ENCODE measurements around the gene TRABD2B.

TRABD2B gene

GRCh38 chr1:47795102-47795501, 202.1 kb downstream of the TRABD2B start:
- DNase-seq (ENCODE audit: low spot score) = no peak

- DNase-seq (ENCODE audit: low spot score) = no peak
These were observed 202.7 kb downstream of the TRABD2B start for GRCh38 chr1:47794530-47794929.

- no peak for DNase-seq (ENCODE audit: low spot score)
These were observed 203.1 kb downstream of the TRABD2B start for GRCh38 chr1:47794081-47794480.

- DNase-seq (ENCODE audit: low spot score) = no peak
These were observed 203.6 kb downstream of the TRABD2B start for GRCh38 chr1:47793563-47793962.

DNA sequence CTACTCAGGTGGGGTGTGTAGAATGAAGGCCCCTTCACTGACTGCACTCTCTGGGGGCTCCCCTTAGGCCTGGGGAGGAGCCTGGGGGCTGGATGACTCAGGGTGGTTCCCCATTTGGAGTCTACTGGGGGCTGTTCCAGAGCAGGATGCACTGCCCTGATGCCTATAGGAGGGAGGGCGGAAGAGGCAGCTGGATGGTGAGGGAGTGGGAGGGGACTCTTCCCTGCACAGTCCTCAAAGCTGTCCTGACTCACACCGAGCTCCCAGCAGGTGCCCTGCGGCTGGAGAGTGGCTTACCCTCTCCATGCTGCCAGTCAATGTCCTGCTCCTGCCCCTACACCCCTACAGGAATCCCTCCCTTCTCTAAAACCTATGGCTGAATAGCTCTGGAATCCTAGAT, 204.4 kb downstream of the TRABD2B start:
- no peak for DNase-seq (ENCODE audit: low spot score)

GRCh38 chr1:47791879-47792608, 205.1 kb downstream of the TRABD2B start:
- DNase-seq (ENCODE audit: low spot score) = no peak

GRCh38 chr1:47788761-47789160, 208.4 kb downstream of the TRABD2B start:
- DNase-seq (ENCODE audit: low spot score) = no peak

- no peak for DNase-seq (ENCODE audit: low spot score)
These were observed 209.6 kb downstream of the TRABD2B start for GRCh38 chr1:47787560-47787959.

- DNase-seq (ENCODE audit: low spot score) = no peak
These were observed 210.9 kb downstream of the TRABD2B start for GRCh38 chr1:47786316-47786715.

DNA sequence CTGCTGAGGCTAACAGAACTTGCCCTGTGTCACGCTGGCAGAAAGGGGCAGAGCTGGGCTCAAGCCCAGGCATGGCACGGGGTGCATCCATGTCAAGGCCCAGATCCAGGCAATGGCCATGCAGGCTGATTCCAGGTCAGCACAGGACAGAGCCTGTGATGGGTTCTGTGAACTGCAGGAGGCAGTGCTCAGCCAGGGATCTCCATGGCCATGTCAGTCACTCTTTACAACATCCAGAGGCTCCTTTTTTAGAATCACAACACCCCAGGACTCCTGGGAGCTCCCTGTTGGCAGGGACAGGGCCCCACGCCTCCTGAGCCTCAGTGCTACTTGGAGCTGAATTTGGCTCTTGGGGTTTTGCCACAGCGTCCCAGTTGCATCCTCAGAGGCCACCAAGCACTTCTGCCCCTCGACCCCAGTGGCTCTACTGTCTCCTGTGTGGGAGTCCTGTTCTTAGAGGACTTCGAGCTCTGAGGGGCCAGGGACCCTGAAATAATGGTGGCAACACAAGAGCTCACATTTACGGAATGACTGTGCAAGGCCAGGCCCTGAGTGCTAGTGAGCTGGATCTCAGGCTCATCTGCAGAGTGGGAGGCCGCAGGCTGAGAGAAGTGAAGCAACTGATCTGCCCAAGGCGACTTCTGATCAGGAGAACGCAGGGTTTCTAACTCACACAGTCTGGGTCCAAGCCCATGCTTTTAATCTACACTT, 211.5 kb downstream of the TRABD2B start:
- DNase-seq (ENCODE audit: low spot score) = no peak

DNA sequence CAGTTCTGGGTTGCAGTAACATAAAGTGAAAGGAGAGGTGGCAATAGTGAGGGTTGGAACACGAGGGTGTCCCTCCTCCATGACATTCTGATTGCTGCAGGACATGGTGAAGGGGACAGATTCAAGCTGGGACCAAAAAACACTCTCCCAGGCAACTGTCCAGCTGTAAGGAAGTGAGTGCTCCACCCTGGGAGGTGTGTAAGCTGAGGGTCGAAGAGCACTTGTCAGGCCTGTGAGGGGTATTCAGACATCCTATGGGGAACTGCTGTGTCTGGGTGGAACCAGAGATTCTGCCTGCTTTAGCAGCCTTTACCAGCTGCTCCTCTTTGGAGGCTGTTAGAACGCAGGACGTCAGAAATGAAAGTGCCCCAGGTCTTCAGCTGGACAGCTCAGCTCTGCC, 212.1 kb downstream of the TRABD2B start:
- no peak for DNase-seq (ENCODE audit: low spot score)

- no peak for DNase-seq (ENCODE audit: low spot score)
These were observed 212.7 kb downstream of the TRABD2B start for GRCh38 chr1:47784497-47784822.

- DNase-seq (ENCODE audit: low spot score) = no peak
These were observed 213.3 kb downstream of the TRABD2B start for GRCh38 chr1:47783638-47784496.

DNA sequence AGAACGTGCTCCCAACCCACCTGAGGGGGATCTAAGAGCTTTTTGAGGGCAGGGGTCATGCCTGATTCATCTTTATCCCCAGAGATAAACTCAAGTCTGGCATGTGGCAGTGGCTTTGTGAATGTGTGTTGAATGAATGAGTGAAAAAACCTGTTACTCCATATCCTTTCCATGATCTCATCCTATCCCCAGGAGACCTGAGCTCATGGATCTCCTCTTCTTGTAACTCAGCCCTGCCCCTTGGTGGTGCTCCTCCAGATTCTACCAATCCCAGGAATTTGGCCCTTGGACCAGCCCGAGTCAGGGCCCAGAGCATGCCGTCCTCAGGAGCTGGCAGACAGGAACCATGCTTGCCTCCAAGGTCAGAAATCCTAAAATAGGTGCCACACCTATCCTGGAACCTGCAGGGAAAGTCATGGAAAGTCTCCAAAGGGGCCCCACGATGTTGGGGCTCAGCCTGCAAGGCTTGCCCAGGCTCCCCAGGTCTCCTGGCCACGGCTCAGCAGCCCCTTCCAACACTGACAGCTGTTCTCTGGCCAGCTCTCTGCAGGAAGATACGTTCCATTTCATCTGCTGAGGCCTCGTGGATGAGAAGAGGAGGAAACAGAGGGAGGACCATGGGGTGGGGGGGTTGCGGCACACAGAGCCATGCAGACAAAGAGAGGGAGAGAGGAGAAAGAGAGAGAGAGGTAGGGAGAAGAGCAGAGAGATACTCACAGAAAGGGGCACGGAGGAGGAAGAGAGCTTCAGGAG, 214.6 kb downstream of the TRABD2B start:
- no peak for DNase-seq (ENCODE audit: low spot score)

DNA sequence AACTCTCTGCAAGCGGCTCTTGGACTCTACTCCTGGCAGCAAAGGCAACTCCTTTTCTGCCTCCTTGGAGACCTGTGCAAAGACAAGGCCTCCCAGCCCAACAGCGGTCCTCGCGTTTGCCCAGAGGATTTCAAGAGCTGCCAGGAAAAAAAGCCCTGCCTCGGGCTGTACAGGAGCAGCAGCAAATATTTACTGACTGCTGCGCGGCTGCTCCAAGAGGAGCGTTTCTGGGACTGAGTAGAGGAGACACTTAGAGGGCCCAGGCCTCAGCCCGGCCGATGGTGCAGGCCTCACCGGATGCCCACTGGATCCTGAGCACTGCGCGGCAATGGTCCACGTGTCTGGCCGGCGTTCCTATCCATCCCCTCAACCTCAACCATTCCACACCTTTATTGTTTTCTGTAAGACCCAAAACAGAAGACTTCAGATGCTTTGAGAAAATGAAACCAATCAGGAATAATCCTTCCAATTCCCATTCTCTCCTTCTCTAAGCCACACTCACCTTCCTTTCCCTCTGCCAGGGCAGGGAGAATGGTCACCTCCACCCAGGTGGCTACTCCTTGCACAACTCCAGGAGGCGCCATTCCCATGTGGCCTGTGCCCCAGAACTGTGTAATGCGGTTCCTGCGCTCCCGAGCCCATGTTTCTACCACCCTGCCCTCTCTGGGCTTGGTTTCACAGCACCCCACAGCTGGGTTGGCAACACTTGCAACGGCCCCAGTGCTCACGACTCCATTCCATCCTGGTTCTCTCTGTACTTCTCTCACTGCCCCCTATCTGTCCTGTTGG, 215.8 kb downstream of the TRABD2B start:
- DNase-seq (ENCODE audit: low spot score) = no peak

- no peak for DNase-seq (ENCODE audit: low spot score)
These were observed 216.7 kb downstream of the TRABD2B start for GRCh38 chr1:47780469-47780995.

DNA sequence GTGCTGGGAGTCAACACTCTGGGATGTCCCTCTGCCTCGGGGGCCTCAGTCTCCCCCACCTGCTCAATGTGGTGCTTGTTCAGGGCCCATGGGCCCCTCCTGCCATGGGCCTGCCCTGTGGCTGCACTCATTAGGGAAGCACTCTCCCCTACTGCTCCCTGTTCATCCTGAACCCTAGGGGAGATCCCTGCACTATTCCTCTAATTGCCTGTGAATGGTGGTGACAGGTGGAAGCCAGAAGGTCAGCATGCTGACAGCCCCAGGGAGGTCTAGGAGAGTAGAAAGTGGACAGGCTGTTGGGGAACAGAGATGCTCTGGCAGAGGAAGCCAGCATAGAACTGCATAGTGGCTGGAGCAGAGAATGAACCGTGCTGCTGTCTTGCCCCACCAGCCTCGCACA, 217.6 kb downstream of the TRABD2B start:
- DNase-seq (ENCODE audit: low spot score) = no peak

DNA sequence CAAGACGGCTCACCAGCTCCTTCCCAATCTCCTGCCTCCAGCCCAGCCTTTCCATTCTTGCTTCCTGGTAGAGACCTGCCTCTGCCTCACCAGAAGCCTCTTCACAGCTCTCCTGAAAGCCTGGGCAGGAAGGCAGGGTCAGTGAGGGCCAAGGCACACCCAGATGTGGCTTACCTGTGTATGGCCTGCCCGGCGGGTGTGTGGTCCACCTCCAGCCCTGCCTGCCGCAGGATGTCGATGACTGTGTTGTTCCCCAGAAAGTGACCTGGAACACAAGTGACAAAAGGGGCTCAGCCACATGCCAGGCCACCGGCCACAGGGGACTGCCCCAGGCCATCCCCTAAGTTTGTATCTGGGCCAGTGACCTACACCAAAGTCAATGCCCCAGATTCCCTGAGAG, 218.9 kb downstream of the TRABD2B start:
- no peak for DNase-seq (ENCODE audit: low spot score)

DNA sequence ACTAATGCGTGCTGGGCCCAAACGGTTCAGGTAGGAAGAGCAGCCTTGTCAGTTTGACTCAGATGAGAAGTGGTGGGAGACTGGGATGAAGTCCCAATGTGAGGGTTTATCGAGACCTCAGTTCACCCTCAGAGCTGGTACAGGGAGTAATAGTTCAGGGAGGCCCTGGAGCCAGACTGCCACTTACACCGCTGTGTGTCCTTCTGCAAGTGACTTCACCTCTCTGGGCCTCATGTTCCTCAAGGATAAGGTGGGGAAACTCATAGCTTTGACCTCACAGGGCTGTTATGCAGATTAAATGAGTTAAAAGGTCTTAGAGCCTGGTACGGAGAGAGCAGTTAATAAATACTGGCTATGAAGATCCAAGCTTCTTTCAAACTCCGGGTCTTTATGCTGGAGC, 219.9 kb downstream of the TRABD2B start:
- DNase-seq (ENCODE audit: low spot score) = no peak

- DNase-seq (ENCODE audit: low spot score) = no peak
These were observed 220.5 kb downstream of the TRABD2B start for GRCh38 chr1:47776667-47777131.
